A549 treated with AZD9567 at 1 μM for 4 hours (cell line): ENCODE measurements around the gene BCAT1. TPM values are rescaled to one million over a fixed set of nuclear protein-coding genes. Genes with fewer than 3 reads are reported as not detected.

Experiments used
- total RNA-seq: library from RNA; stranded (reverse); fragments of 200-300 nt; extraction: Qiagen RNA extraction; gene quantifications from 5 replicates; pipeline ENCODE4 v1.2.3, GENCODE V29; 2022; ENCODE audit not compliant: insufficient read depth

Gene BCAT1, protein sequence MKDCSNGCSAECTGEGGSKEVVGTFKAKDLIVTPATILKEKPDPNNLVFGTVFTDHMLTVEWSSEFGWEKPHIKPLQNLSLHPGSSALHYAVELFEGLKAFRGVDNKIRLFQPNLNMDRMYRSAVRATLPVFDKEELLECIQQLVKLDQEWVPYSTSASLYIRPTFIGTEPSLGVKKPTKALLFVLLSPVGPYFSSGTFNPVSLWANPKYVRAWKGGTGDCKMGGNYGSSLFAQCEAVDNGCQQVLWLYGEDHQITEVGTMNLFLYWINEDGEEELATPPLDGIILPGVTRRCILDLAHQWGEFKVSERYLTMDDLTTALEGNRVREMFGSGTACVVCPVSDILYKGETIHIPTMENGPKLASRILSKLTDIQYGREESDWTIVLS
- 6.8 to 10.1 TPM (median 7.9 TPM) in 5 replicates for total RNA-seq

DNA sequence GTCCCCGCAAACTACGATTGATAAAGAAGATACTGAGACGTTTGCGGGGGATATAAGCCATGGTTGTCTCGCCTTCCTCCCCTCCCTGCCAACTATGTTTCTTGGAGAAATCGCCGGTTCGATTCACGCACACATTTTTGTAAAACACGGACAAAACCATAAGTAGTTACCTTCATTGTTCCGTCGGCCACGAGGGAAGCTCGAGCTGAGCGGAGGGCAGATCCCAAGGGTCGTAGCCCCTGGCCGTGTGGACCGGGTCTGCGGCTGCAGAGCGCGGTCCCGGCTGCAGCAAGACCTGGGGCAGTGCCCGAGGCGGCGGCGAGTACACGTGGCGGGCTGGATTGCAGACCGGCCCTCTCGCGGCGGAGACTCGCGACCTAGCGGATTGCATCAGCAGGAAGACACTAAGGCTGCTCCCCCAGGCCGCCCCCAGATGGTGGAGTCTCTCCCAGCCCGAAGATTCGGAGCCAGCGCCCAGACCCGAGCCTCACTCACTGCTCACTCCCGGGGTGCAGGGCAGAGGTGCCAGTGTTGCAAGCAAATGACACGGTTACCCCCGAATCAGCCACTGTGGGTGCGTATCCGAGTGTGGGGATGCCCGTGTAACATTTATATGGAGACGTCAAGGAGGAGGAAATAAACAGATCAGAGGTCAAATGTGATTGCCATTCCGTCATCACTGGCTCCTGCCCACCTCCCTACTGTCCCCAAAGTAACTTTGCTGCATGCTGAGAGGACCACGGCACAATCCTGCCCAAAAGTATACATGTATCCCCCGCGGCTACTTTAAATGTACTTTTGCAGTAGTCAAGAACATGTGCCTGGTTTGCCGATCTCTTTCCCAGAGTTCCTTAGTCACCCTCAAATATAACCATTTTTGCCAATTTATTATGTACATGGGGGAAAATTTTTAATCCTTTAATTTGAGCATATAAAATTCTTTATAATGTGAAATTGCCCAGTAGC, at the start of gene BCAT1:
Gene BCAT1, minus strand, starts transcription at position 345 of the 966 bp plus-strand sequence. Its CDS starts 169 bp downstream, at position 176.

Other genes starting within 250 kb of the BCAT1 start
- gene DNAI7, start 246.1 kb upstream of the BCAT1 start, total RNA-seq = 0.09 to 0.17 TPM (median 0.14 TPM) in 4 of 5 replicates, not detected in the other
- gene ETFRF1, start 246.1 kb upstream of the BCAT1 start, total RNA-seq = 8.7 to 14.2 TPM (median 9.7 TPM) in 5 replicates